Measurements from ENCODE around the gene TAPT1.
A peak's percentile ranks its signal among the peaks of the same experiment; 100 is the strongest.

TAPT1 gene

DNA sequence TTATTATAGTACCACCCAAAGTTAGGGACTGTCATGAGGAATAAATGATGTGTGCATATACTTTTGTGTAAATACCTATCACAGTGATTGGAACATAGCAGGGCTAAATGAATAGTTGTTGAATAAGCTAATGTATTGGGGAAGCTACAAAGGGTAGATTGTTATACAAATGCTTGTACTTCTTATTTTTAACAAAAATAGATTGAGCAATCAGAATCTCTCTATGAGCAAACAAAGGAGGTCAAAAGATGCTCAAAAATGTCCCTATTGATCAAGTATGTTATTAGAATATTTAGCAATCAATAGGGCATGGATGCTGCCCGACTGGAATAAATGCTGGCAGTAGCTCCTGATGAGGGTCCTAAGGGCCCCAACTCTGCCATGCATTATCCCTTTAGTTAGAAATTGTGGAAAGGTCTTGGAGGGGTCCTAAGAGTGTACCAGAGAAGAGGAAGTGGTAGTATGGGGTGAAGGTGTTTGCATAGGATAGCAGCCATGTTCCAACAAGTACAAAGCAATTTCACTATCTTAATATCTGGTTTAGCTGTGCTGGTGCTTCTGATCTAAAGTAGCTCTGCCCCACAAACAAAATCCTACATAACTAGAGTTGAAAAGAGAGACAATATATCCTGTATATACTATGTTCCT, 33.1 kb upstream of the TAPT1 start:
- TF ChIP-seq, protein P1, sequence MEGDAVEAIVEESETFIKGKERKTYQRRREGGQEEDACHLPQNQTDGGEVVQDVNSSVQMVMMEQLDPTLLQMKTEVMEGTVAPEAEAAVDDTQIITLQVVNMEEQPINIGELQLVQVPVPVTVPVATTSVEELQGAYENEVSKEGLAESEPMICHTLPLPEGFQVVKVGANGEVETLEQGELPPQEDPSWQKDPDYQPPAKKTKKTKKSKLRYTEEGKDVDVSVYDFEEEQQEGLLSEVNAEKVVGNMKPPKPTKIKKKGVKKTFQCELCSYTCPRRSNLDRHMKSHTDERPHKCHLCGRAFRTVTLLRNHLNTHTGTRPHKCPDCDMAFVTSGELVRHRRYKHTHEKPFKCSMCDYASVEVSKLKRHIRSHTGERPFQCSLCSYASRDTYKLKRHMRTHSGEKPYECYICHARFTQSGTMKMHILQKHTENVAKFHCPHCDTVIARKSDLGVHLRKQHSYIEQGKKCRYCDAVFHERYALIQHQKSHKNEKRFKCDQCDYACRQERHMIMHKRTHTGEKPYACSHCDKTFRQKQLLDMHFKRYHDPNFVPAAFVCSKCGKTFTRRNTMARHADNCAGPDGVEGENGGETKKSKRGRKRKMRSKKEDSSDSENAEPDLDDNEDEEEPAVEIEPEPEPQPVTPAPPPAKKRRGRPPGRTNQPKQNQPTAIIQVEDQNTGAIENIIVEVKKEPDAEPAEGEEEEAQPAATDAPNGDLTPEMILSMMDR (IDR thresholded peaks at IDR 0.05; ENCODE audit: low read depth, low read length): no peak
- DNase-seq (ENCODE audit: low read depth in 2 of 2): no peak
- no peak overlapping the region for H3K4me3 ChIP-seq (replicated peaks in 1 of 2; ENCODE audit: low read depth in 2 of 2, low read length in 2 of 2)

DNA sequence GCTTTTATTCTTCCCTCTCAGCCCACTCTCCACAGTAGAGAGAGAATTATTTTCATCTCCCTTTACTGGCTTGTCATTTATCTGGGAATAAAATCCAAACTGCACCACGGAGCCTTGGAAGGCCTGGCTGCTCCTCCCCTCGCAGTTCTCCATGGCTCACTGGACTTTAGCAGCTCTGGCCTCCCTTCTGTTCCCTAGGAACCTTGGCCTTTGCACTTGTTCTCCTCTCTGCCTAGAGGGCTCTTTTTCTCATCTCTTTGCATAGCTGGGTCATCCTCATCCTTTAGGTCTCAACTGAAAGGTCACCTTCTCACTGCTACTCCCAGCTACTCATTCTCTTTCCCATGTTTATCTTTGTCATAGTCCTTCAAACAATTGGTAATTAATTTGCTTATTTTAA, 31.3 kb upstream of the TAPT1 start:
- DNase-seq (ENCODE audit: low read depth in 2 of 2): no peak
- no peak overlapping the region for H3K4me3 ChIP-seq (replicated peaks in 1 of 2; ENCODE audit: low read depth in 2 of 2, low read length in 2 of 2)
- TF ChIP-seq, protein P1 (IDR thresholded peaks at IDR 0.05; ENCODE audit: low read depth, low read length): no peak

DNA sequence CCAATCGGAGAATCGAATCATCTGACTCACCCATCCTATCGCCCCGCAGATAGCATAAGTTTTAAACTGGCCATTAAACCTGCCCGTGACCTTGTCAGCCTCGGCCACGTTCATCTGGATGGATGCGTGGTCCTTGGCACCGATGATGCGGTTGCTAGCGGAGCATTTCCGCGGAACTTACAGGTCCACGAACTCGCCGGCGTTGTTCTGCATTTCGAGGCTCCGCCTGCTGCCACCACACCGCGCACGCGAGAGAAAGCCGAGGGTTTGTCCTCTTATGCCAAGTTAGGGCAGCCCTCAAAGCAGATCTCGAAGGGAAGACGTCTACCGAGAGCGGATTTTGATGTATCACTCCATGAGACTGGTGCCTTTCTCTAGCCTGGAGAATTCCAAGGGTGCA, 30.1 kb upstream of the TAPT1 start:
- TF ChIP-seq, protein P1 (IDR thresholded peaks at IDR 0.05; ENCODE audit: low read depth, low read length): no peak
- DNase-seq (ENCODE audit: low read depth in 2 of 2): no peak
- no peak overlapping the region for H3K4me3 ChIP-seq (replicated peaks in 1 of 2; ENCODE audit: low read depth in 2 of 2, low read length in 2 of 2)

DNA sequence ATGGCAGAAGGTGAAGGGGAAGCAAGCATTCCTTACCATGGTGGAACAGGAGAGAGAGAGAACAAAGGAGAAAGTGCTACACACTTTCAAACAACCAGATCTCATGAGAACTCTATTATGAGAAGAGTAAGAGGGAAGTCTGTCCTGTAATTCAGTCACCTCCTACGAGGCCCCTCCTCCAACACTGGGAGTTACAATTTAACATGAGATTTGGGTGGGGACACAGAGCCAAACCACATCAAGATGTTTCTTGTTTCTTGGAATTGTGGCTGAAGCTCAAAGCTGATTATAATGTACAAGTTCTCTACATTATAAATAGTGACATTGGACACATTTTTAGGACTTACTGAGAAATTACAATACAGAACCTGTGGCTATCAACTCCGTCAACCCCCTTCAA, 29.5 kb upstream of the TAPT1 start:
- TF ChIP-seq, protein P1 (IDR thresholded peaks at IDR 0.05; ENCODE audit: low read depth, low read length): no peak

DNA sequence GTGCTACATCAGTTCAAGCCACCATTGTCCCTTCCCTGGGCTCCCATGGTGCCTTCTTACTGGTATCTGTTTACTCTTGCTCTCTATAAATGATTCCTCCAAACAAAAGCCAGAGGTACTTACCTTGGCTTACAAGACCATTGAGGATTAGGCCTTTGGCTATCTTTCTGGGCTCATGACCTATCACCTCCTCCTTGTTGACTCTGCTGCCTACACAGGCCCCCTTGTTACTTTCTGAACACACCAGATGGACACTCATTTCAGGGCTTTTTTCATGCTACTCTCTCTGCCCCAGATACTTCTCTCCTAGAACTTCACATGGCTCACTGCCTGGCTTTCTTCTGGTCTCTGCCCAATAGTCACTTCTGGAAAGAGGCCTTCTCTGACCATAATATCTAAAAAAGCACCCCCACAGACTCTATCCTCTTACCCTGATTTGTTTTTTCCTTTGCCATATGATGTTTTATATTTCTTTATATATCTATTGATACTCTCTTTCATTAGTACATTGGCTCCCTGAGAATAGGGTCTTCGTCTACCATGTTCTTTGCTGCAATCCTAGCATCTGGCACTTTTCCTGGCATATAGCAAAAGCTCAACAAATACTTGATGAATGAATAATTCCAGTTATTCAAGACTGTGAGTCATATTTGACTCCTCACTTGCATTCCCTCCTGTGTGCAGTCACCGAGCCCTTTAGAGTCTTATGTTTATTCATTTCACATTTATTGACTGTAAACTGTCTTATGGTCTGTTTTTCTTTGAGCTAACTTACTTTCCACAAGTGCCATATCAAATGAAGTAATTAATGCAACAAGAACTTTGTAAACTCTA, 27.1 kb upstream of the TAPT1 start:
- TF ChIP-seq, protein P1 (IDR thresholded peaks at IDR 0.05; ENCODE audit: low read depth, low read length): no peak
- peak; percentile 75 to 87 for DNase-seq (ENCODE audit: low read depth in 2 of 2)
- H3K4me3 ChIP-seq (replicated peaks in 1 of 2; ENCODE audit: low read depth in 2 of 2, low read length in 2 of 2): no peak overlapping the region

More for the DNA sequence above, 29.5 kb upstream of the TAPT1 start:
- H3K4me3 ChIP-seq (replicated peaks in 1 of 2; ENCODE audit: low read depth in 2 of 2, low read length in 2 of 2): no peak overlapping the region
- DNase-seq (ENCODE audit: low read depth in 2 of 2): no peak

DNA sequence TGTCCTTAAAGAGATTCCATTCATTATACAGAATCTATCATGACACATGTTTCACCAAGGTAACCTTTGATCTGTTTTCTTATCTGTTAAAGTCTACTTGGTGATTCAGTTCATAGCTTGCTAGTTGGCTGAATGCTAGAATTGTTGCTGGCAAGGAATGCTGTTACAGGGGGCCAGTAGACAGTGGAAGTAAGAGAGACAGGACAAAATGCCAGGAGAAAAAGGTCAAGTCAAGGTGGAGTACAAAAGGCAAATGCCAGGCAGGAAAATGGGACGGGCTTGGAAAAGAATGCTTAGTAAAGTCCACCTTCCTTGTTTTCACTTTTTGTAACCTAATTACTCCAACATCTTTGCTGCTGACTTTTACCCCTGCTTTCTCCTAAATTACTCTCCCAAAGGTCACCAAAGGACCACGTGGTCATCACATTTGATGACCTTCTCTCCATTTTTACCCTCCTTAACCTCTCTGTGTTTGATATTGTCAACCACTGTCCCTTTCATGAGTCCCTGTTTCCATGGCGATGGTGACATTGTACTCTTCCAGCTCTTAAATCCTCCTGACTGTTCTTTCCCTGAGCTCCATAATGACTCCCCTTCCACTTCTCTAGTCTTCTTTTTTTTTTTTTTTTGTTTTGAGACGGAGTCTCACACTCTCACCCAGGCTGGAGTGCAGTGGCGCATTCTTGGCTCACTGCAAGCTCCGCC, 24.5 kb upstream of the TAPT1 start:
- TF ChIP-seq, protein P1 (IDR thresholded peaks at IDR 0.05; ENCODE audit: low read depth, low read length): no peak
- no peak overlapping the region for H3K4me3 ChIP-seq (replicated peaks in 1 of 2; ENCODE audit: low read depth in 2 of 2, low read length in 2 of 2)
- DNase-seq (ENCODE audit: low read depth in 2 of 2): peak; percentile 32 to 35

All from cardiac fibroblast (primary cell).